ENCODE measurements around the gene CCT6A.
"Not testable (repeated sequence)": the region's sequence is repeated elsewhere in the genome, so short reads cannot be mapped to it uniquely, and the experiment has no call there.

Gene CCT6A

GRCh38 chr7:56053993-56054392 is 2.4 kb downstream of the CCT6A start:
- DNase-seq, result no peak

DNA sequence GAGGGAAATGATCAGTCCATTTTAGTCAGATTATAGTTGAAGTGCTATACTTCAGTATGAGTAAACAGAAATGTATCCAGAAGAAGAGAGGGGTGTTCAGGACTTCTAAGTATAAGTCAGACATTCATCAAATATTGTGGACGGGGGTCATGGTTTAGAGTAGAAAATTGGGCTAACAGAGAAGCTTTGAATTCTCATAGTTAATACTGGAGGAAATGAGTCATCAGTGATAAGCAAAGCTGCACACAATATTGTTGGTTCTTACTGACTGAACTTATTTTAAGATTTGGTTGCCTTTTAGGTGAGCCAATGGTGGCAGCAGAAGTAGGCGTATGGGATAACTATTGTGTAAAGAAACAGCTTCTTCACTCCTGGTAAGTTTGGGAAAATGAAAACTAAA is 10.8 kb downstream of the CCT6A start:
- no peak for DNase-seq

DNA sequence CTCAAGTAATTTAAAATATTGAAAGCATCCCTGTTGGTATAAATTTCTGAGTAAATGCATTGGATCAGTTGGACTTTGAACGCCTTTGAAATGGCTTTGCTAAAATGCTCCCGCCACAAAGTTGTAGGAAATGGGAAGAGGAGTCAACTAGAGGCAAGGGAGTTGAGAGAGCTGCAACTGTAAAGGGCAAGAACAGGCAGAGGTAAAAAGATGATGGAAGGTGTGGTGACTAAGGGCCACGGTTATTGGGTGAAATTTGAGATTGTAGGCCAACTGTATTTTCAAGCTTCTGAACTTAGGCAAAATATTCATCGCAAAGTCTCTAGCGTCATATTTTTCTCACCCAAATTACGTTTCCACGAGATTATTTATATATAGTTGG is 11.9 kb downstream of the CCT6A start:
- DNase-seq, result no peak

GRCh38 chr7:56063882-56064625 is 12.5 kb downstream of the CCT6A start, which contains the start of gene SUMF2:
Gene SUMF2, plus strand, starts transcription at chr7:56064286. Its CDS starts 26 bp downstream, at chr7:56064312.
- DNase-seq, result peak; percentile 87 to 92

DNA sequence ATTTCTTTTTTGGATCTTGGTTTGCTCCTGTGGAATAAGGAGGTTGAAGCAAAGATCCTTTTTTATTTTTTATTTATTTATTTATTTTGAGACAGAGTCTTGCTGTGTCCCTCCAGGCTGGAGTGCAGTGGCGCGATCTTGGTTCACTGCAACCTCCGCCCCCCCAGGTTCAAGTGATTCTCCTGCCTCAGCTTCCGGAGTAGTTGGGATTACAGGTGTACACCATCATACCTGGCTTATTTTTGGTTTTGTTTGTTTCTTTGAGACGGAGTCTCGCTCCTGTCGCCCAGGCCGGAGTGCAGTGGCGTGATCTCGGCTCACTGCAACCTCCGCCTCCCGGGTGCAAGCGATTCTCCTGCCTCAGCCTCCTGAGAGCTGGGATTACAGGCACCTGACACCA is 14.8 kb downstream of the CCT6A start:
- not testable (repeated sequence) for DNase-seq

- DNase-seq, result peak; percentile 48 to 57
These were observed 22.8 kb downstream of the CCT6A start for GRCh38 chr7:56074371-56074791.

DNA sequence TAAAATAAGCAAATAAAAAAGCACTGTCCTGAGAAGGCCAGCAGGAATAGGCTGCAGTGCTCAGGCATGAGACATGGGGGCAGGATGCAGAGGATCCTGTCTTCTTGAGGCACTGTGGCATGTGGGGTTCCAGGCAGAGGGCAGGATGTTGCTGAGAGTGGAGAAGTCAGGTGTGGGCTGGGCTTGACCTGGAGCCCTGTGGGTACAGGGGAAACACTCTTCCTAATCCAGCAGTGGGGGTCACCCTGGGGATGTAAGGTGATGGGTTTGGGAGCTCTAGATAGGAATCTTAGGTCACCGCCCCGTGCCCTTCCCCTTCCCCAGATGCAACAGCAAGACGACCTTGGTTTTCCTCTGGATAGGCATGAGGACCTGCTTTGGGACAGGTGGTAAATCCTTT is 26.1 kb downstream of the CCT6A start:
- DNase-seq, result no peak

DNA sequence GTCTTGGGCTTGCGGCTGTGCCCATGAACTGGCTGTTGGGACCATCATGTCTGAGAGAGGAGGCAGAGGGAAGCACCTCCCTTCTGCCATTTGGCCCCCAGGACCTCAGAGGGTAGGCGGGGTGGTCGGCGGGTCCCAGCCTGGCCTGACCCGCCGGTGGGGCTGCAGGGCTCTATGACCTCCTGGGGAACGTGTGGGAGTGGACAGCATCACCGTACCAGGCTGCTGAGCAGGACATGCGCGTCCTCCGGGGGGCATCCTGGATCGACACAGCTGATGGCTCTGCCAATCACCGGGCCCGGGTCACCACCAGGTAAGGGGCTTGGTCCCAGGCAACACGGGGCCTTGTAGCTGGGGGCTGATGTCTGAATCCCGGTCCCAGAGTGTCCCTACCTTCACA is 26.6 kb downstream of the CCT6A start:
- DNase-seq, result no peak

- DNase-seq, result no peak
These were observed 28.1 kb downstream of the CCT6A start for GRCh38 chr7:56079450-56080185.

DNA sequence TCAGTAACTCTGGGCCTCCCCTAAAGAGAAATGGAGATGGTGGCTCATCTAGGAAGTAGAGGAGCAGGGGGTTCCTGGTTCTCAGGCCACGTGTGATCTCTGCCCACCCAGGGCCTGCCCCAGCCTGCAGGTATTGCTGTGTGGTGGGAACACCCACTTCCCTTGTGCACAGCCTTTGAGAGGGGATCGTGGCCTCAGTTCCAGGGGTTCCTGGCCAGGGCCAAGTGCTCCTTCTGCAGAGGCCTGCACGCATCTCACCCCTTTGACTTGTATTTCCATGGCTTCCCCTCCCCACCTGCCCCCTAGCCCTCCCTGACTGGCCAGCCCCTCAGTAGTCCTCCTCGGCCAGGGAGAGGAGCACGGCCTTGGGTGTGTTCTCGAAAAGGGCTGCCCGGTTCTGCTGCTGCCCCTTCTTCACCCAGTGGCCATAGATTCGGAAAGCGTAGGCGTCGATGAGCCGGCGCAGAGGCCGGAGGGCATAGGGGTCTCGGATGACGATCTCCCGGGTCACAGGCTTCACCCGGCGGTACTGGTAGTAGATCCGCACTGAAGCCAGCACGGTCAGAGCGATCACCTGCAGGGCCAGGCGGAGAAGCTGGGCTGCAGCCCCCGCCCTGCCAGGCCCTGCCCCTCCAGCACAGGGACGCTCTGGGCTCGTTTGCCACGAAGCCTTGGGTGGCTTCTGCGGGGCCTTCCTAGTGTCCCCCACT is 29.3 kb downstream of the CCT6A start:
- not testable (repeated sequence) for DNase-seq

DNA sequence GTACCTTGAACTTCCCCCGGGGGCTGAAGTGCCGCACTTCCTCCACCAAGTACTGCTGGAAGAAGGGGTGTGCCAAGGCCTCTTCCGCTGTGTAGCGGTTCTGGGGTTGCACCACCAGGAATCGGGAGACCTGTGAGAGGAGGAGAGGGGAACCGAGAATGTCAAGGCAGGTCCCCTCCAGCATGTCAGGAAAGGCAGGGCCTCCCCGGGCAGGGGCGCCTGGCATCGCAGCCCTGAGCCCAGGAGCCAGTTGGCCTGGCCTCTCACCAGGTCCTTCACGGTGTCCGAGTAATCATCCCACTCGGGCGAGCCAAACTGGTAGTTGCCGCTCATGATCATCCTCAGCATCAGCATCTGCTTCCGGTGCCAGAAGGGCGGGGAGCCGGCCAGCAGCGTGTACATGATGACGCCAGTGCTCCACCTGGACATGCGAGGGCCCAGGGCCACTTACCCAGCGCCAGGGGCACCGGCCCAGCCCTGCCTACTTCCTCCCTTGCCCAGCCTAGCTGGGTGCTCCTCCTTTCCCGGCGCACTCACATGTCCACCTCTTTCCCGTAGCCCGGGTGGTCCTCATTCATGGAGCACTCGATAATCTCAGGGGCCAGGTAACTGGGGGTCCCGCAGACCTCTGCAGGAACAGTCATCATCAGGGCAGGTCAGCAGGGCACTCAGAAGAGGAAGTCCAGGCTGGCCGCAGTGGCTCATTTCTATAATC is 30.2 kb downstream of the CCT6A start:
- DNase-seq, result no peak

- no peak for DNase-seq
These were observed 31.7 kb downstream of the CCT6A start for GRCh38 chr7:56083150-56083785.

DNA sequence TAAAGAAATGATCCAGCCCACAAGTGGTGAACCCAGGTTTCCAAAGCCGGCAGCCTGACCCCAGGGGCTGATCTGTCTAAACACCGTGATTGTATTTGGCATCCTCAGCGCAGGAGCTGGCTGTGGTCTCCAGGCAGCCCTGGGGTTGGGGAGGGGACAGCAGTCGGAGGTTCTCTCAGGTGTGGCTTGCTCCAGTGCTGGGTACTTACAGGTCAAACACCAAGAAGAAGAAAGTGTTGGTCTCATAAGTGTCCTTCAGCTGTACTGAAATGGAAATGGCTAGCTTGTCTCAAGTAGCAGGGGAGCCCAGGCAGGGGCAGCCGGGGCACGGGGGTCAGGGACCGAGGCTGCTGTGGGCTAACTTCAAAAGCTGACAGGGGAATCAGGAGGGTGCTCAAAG is 35.2 kb downstream of the CCT6A start:
- DNase-seq, result no peak

- no peak for DNase-seq
These were observed 35.9 kb downstream of the CCT6A start for GRCh38 chr7:56087445-56087844.

- no peak for DNase-seq
These were observed 40.0 kb downstream of the CCT6A start for GRCh38 chr7:56091591-56091990.

DNA sequence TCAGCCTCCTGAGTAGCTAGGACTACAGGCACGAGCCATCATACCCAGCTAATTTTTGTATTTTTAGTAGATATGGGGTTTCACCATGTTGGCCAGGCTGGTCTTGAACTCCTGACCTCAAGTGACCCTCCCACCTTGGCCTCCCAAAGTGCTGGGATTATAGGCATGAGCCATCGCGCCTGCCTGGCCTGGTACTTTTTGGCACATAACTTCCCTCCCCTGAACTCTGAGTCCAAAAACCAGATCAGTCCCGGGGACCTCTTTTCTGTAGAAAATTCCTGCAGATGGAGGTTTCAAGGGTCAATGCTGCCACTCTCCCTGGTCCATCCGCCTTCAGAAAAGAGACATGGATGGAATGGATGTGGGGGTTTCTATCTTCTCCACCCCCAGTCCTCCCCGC is 40.8 kb downstream of the CCT6A start:
- DNase-seq, result not testable (repeated sequence)

DNA sequence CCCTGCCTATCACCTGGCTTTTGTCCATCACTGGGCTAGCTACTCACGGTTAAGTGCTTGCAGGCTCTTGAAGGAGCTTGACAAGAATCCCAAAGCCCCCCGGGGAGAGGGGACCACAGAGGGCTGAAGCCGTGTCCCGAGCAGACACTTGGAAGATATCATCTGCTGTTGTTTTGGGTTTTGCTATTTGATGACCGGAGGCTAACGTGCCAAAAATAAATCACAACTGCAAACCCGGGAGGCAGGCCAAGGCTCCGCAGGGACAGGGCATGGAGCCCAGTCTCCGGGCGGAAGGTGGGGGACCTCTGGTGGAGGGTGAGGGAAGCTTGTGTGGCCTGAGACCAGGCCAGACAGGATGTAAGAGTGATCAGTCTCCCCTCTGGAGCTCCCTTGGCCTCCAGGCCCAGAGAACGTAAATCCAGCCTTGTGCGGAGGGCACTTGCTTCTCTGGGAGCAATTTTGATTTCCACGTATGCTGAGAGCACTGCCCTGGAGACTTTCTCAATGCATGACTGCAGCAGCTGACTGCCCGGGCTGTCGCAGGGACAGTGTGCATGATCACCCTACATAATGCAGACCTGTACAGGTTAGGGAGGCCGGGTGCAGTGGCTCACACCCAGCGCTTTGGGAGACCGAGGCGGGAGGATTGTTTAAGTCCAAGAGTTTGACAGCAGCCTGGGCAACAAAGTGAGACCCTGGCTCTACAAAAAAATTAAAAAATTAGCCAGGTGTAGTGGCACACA is 41.4 kb downstream of the CCT6A start, which contains the start of gene PHKG1:
Gene PHKG1, minus strand, starts transcription at position 164 of the 743 bp plus-strand sequence. CDS start 4,011 bp downstream, outside the sequence.
- DNase-seq, result no peak

GRCh38 chr7:56097700-56098099 is 46.1 kb downstream of the CCT6A start:
- no peak for DNase-seq

DNA sequence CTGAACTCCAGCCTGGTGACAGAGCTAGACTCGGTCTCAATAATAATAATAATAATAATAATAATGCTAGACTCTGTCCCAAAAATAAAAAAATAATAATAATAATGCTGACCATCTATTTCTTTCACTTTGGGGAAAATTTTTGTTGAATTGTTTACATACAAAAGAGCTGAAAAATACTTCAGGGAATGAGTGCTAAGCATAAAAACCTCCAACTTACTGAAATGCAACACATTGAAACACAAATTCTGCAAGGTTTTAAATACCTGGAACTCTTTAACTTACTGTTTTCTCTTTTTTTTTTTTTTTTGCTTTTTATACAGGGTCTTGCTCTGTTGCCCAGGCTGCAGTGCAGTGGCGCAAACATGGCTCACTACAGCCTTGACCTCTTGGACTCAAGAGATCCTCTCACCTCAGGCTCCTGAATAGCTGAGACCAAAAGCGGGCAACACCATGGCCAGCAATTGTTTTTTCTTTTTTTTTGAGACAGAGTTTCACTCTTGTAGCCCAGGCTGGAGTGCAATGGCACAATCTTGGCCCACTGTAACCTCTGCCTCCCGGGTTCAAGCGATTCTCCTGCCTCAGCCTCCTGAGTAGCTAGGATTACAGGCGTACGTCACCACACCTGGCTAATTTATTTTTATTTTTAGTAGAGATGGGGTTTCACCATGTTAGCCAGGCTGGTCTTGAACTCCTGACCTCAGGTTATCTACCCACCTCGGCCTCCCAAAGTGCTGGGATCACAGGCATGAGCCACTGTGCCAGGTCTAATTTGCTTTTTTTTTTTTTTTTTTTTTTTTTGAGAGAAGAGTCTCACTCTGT is 46.8 kb downstream of the CCT6A start:
- DNase-seq, result not testable (repeated sequence)

GRCh38 chr7:56099653-56100052 is 48.1 kb downstream of the CCT6A start:
- no peak for DNase-seq

GRCh38 chr7:56104138-56104537 is 52.6 kb downstream of the CCT6A start:
- DNase-seq, result not testable (repeated sequence)

Measured in stimulated activated CD4-positive, alpha-beta T cell treated with anti-CD3 and anti-CD28 coated beads, Interleukin-4, amount 100 ng/mL, for 4 hours (primary cell).